GM13976 (cell line): ENCODE measurements around the gene HLCS.

Experiments
- DNase-seq: peaks from one replicate; pipeline ENCODE4 v3.0.0; 2012; ENCODE audit warnings: low spot score
- in situ Hi-C: fragments of 300-500 bp; cut with MboI; formaldehyde crosslinking; loops from one replicate; pipeline ENCODE4 v1.12.0; 2022; ENCODE audit warnings: low sequenced_read_pairs, mixed read lengths, inconsistent platforms; ENCODE audit not compliant: unreplicated experiment
- TF ChIP-seq, protein P1 (sequence below): IDR thresholded peaks from 2 replicates; pipeline ENCODE4 v1.5.1; 2012; ENCODE audit warnings: borderline replicate concordance, mild to moderate bottlenecking; ENCODE audit not compliant: insufficient read depth; ENCODE audit errors: extremely low read depth, missing control alignments, control extremely low read depth

HLCS gene

DNA sequence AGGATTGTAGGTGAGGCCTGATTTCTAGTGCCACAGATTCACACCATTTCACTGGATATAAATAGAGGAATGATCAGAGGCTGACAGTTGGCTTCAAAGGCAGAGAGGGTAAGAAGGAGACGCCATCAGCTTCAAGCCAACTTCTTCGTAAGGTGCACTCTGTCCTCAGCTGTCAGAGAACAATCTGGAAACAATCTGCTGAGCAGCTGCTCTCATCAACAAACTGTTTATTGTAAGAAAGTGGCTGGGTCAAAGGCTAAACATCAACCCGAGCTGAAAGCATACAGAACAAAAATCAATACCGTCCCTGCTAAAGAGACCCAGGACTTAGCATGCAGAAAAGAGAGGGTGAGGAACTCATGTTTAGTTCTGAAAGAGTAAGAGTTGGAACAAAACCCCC, 48.2 kb downstream of the HLCS start:
- in situ Hi-C loops, result no loop called here
- no peak for DNase-seq
- TF ChIP-seq, protein P1, sequence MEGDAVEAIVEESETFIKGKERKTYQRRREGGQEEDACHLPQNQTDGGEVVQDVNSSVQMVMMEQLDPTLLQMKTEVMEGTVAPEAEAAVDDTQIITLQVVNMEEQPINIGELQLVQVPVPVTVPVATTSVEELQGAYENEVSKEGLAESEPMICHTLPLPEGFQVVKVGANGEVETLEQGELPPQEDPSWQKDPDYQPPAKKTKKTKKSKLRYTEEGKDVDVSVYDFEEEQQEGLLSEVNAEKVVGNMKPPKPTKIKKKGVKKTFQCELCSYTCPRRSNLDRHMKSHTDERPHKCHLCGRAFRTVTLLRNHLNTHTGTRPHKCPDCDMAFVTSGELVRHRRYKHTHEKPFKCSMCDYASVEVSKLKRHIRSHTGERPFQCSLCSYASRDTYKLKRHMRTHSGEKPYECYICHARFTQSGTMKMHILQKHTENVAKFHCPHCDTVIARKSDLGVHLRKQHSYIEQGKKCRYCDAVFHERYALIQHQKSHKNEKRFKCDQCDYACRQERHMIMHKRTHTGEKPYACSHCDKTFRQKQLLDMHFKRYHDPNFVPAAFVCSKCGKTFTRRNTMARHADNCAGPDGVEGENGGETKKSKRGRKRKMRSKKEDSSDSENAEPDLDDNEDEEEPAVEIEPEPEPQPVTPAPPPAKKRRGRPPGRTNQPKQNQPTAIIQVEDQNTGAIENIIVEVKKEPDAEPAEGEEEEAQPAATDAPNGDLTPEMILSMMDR, result no peak

DNA sequence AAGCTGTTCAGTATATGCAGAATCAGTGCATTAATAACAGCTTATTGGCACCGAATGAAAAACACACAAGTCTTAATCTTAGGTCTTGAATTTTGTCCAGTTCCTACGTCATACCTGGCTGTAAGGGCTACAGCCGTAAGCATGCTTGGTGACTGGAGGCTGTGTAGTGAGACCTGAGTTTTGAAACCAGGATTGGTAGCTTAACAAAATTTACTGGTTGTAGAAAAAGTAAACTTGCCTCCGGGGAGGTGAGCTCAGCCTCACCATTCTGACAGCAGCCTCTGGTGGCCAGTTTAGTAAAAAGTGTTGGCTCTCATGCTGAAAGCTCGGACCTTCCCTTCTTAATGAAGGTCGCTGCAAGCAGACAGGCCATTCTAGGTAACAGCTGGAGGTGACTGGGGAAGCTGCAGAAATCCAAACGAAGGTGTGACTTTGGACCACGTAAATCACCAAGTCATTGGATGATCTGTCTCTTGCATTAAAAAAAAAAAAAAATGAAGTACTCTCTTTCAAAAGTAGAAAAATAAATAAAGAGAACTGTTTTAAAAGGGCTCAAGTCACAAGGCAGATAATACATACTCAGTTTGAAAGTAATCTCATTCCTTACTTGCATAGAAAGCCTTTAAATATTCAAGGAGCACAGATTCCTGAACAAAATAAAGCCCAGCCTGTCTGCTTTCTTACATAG, 48.9 kb downstream of the HLCS start:
- no peak for DNase-seq
- in situ Hi-C loops, result no loop called here

DNA sequence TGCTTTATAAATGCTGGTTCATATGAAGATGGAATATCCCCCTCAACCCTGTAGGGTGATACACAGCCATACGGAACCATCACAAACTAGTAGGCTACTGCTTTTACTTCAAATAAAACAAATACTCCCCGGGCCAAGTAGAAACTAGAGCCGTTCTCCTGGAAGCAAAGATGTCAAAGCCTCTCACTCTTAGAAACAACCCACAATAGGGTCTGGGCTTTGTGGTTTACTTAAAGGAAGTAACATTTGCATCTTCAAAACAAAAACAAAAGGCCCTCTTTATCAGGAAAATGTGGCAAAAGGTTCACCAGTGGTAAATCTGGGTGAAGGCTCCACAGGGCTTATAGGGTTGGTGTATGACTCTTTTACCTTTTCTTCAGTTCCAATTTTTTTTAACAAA, 49.8 kb downstream of the HLCS start:
- in situ Hi-C loops, result no loop called here
- no peak for DNase-seq
- TF ChIP-seq, protein P1, result no peak

More for the DNA sequence above, 48.9 kb downstream of the HLCS start:
- TF ChIP-seq, protein P1, result no peak

DNA sequence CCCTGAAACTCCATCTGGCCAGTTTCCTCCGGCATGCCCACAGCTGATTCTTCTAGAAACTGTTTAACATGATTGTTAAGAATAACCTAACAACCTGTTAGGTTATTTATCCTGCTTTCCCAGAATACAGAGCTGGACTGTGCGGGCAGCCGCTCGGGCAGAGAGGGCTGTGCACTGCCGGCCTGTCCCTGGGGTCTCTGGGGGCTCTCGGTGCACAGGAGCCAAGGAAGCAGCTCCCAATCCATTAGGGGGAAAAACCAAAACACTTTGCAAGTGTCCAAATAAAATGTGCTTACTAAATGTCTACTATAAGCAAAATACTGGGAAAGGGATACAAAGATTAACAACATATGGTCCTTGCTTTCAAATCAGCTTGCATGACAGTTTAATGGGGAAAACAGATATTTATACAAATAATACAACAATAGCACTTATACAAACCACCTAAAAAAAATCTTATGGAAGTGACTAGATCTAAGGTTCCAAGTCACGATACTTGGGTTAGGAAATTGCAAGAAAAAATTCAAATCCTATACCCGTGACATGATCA, 50.7 kb downstream of the HLCS start:
- in situ Hi-C loops, result no loop called here
- no peak for DNase-seq
- TF ChIP-seq, protein P1, result no peak

DNA sequence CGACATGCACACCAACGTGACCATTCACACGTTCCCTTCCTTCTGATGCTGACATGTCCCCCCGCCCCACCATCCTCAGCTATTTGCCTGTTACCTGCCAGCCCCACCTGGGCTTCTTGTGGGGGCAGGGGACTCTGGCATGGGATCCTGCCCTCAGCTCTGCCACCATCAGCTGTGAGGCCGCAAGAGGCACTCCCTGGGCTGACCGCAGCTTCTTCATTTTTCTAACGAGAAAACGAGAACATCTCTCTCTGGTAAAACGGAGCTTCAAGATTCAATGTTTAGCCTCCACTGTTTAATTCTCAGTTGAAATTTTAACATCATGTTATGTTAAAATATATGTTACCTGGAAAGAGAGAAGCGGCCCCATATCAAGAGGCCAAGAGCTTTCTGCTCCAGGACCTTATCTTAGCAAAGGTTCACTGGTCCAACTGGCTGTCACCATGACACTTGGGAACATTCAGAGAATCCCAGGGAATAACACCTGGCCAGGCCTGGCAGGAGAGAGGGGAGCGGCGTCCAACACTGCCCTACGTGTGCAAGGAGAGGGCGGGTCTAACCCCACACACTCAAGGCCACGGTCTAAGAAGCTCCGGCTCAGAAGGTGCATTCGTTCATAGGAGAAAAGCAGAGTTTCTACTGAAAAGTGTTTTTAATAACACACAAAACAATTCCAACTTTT, 51.3 kb downstream of the HLCS start:
- no peak for DNase-seq
- in situ Hi-C loops, result no loop called here
- TF ChIP-seq, protein P1, result no peak

DNA sequence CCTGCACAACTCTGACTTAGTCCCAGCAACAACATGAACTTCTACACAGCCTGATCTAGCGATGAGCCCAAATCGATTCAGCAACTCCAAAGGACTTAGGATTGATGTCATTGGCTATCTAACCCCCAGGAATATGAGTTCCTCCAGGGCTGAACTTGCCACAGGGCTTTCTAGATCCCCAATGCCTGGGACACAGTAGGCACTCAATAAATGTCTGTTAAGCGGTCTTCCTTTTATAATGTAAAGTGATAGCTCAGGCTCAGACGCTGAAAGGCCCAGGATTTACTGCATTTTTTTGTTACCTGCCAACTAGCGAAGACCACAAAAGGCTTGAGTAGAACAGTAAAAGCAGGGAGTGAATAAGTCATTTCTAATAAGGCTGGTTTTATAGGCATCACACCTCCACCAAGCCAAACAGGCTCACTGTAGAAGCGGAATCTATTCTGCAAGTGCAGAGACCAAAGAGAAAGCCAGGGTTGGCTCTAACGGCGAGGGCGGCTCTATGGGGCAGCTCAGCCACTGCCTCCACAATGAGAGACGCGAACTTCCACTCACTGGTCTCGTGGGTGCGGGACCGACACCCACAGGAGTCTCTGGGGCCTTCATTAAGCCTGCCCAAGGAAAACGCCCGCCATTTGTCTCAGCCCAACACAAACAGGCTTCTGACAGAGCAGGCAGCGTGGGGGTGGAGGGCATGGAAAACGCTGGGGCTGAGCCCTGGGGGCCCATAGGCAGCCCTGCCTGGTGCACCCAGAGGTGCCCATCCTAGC, 52.0 kb downstream of the HLCS start:
- TF ChIP-seq, protein P1, result no peak
- DNase-seq, result no peak
- in situ Hi-C loops, result no loop called here
